GM18505 (cell line): ENCODE results near the gene ZNRF2.

Experiments used
- ATAC-seq: cut with Tn5 transposase; IDR thresholded peaks from one replicate; pipeline ENCODE4 v1.9.1; 2021; ENCODE audit not compliant: unreplicated experiment
- POLR2A ChIP-seq: IDR thresholded peaks from 4 replicates; pipeline ENCODE4 v1.6.1; 2011; ENCODE audit warnings: borderline replicate concordance; ENCODE audit not compliant: insufficient read depth, insufficient read length; ENCODE audit errors: extremely low read depth

ZNRF2 gene

DNA sequence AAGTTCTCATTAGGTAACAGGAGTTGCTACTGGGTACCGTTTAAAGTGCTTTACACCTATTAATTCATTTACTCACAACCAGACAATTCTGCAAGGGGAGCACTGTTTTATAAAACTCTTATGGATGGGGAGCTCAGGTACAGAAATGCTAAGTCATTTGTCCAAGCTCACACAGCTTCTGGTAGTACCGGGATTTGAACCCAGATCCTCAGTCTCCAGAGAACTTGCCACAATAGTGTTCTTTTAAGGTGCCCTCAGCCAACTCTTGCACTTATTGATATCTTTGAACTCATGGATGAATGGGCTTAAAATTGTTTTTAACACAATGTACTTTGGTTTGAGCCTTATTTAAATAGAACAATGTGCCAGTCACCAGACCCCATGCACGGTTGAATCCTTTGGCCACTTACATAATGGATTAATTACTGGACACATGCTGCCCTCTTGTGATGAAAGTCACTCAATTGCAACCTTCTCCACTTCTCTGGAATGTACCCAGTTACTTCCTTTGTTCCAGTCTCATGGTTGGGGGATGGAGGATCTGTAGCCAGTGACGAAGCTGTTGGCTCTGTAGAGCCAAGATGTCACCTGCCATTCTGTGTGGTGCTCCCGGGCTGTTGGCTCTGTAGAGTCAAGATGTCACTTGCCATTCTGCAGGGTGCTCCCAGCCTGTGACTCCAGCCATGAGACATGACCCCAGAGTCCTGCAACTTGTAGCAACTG is 128.5 kb downstream of the ZNRF2 start:
- TF ChIP-seq POLR2A = no peak
- no peak for ATAC-seq

DNA sequence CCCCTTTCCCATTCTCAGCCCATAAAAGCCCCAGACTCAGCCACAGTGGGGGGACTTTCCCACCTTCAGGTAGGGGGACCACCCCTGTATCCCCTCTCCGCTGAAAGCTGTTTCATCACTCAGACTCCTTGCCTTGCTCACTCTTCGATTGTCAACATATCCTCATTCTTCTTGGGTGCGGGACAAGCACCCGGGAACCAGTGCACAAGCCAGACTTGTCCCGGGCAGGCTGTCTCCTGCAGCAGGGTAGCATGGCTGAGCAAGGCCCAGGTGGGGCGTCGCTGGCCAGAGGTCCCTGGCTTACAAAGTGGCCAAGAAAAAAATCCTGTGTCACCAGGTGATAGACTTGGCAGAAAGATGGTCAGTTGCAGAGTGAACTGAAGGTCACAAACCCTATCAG is 129.5 kb downstream of the ZNRF2 start:
- no peak for TF ChIP-seq POLR2A
- ATAC-seq = no peak
